CD4-positive, alpha-beta T cell treated with Interleukin-1 beta for 1 hour (primary cell): ENCODE data around the gene EDDM13.
"Not testable (repeated sequence)": the region's sequence is repeated elsewhere in the genome, so short reads cannot be mapped to it uniquely, and the experiment has no call there.

Source experiments
- DNase-seq, 2 donors: peaks; one replicate each; pipeline ENCODE4 v3.0.0-alpha.2; 2020 to 2022

EDDM13 gene

DNA sequence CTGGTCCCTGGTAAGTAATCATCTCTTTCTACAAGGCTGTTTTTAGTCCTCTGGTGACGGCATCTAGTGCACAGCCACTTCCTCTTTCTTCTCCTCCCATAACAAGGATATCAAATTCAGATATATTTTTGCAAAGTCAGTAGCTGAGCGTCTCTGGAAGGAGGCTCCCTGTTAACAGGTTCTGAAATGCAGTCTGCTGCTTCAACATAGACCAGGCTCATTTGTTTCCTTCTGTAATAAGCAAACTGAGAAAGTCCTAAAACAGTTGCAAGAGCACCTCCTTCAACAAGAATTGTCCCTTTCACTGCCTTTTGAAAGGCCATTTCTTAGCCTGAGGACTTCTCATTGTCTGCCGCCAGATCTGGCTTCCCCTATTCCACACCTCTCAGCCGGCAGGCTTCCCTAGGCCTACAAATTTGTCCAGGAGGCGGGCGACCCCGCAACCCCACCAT, 49.5 kb downstream of the EDDM13 start:
- DNase-seq = peak in 1 of 2 donors; percentile 18

DNA sequence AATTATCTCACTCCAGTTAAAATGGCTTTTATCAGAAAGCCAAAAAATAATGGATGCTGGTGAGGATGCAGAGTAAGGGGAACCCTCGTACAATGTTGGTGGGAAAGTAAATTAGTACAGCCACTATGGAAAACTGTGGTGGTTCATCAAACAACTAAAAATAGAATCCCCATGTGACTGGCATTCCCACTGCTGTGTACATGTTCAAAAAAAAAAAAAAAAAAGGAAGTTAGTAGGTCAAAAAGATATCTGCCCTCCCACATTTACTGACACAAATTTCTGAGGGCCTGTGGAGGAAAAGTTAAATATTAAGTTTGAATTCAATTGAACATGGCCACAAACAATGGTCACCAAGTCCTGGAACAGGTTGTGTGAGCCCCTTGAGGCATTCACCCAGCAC, 51.9 kb downstream of the EDDM13 start:
- no peak for DNase-seq

DNA sequence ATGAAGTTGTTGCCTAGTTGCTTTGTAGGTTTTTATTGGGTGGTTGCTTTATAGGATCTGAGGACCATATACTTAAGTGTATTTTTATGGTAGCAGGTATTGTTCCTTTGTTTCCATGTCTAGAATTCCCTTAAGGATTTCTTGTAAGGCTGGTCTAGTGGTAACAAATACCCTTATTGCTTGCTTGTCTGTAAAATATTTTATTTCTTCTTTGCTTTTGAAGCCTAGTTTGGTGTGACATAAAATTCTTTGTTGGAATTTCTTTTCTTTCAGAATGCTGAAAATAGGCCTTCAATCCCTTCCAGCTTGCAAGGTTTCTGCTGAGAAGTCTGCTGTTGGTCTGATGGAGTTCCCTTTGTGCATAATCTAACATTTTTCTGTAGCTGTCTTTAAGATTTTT, 60.1 kb downstream of the EDDM13 start:
- no peak for DNase-seq

DNA sequence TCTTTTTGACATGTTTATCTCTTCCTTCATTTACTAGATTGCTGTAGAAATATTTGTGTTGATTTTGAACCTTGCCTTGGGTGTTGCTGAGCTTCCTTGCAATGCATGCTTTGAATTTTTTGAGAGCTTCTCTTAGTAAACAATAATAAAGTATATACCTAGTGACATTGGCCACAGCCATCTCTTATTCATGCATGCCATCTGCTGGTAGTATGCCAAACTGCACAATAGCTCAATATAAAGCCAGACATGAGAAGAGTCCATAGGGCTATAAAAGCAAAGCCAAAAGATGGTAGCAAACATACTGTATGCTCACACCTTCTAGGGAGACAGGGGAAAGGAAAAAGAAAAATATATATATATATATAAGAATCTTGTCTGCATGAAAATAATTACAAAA, 61.0 kb downstream of the EDDM13 start:
- DNase-seq = peak; percentile 38 to 66

DNA sequence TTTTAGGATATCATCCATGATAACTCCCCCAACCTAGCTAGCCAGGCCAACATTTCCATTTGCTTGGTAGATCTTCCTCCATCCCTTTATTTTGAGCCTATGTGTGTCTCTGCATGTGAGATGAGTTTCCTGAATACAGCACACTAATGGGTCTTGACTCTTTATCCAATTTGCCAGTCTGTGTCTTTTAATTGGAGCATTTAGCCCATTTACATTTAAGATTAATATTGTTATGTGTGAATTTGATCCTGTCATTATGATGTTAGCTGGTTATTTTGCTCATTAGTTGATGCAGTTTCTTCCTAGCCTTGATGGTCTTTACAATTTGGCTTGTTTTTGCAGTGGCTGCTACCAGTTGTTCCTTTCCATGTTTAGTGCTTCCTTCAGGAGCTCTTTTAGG, 62.8 kb downstream of the EDDM13 start:
- not testable (repeated sequence) for DNase-seq

DNA sequence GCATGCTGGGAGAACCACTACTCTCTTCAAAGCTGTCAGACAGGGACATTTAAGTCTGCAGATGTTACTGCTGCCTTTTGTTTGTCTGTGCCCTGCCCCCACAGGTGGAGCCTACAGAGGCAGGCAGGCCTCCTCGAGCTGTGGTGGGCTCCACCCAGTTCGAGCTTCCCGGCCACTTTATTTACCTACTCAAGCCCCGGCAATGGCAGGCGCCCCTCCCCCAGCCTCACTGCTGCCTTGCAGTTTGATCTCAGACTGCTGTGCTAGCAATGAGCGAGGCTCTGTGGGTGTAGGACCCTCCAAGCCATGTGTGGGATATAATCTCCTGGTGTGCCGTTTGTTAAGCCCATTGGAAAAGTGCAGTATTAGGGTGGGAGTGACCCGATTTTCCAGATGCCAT, 64.5 kb downstream of the EDDM13 start:
- not testable (repeated sequence) for DNase-seq

DNA sequence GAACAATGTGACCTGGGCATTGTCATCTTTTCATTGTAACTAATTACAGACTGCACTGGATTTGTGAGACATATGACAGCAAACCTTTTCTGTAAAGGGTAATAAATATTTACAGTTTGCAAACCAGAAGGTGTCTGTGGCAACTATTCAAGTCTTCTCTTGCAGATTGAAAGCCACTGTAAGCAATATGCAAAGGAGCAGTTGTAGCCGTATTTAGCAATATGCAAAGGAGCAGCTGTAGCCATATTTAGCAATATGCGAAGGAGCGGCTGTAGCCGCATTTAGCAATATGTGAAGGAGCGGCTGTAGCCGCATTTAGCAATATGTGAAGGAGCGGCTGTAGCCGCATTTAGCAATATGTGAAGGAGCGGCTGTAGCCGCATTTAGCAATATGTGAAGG, 66.5 kb downstream of the EDDM13 start:
- DNase-seq = not testable (repeated sequence)

DNA sequence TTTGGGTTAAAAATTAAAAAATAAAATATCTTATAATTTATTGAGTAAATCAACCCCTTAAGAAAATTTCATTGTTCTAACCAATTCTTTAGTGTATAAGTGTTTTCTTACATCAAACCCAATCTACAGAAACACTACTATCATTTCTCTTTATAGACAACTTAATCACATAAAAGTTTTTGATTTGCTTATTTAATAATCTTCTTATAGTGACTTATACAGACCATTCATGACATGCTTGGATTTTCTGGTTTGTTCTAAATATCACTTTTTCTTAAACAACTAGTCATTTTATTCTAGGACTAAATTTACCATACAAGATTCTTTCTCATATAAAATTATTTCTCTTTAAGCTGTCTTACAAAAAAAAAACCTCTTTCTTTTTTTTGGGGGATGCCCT, 69.4 kb downstream of the EDDM13 start:
- DNase-seq = no peak

DNA sequence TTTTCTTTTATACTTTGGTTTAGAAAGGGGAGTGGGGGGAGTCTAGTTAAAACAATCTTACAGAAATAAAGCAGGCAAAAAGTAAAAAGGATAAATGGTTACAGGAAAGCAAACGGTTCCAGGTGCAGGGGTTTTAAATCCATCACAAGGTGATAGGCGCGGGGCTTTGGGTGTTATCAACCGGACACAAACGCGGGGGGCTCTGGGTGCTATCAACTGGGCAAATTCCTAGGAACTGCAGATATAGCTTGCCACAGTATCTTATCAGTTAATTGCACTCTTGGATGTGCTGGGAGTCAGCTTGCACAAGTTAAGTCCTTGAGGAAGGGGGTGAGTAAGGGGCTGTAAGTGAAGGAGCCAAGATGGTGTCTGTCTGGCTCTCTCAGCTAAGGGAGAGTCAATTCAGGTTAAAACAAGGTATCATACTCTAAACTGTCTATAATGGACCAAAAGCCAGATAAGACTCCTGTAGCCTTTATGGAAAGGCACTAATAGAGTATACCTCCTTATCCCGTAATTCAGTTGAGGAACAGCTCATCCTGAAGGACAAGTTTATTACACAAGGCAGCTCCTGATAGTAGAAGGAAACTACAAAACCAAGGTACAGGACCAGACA, 74.7 kb downstream of the EDDM13 start:
- DNase-seq = no peak

DNA sequence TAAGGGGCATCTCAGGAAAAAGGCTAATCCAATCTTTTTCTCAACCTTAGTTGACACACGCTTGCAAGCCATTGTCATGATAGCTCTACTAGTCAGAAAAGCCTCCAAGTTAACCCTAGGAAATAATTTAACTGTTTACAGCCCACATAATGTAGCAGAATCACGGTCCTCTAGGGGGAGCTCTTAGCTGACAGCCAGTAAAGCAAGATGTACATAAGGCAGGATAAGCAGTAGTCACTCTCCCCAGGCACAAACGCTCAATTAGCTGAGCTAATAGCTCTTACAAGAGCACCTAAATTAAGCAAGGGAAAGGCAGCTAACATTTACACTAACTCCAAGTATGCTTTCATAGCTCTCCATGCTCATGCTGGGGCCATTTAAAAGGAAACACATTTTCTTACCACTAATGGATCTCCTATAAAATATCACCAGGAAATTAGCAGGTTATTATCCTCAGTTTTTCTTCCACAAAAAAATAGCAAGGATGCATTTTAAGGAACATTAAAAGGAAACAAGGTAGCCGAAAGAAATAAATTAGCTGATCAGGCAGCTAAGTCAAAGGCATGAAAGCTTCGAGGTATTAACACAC, 75.8 kb downstream of the EDDM13 start:
- no peak for DNase-seq

DNA sequence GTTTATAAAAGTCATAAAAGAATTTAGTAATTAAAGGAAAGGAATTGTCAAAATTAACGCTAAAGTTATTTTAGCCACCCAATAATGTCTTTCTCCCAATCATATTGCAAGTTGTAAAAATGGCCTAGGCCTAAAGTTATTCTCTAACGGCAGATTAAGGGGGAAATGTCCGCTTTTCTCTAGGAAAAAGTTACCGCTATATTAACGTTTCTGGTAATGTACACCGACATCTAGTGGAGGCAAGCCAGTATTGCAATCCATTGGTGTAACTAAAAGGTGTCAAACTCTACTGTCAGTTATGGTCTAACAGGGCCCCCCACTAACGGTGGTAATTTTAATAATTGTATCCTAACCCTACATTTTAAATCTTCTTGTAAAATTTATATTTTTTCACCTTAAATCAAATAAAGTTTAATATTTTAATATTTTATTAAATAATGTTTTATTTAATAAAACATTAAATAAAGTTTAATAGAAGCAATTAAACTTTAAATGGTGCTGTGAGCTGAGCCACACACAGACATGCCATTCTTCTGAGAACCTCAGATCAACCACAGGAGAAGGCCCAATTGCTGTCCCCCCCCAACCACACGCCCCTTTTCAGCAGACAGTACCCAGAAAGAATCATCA, 78.0 kb downstream of the EDDM13 start:
- peak; percentile 37 to 65 for DNase-seq

DNA sequence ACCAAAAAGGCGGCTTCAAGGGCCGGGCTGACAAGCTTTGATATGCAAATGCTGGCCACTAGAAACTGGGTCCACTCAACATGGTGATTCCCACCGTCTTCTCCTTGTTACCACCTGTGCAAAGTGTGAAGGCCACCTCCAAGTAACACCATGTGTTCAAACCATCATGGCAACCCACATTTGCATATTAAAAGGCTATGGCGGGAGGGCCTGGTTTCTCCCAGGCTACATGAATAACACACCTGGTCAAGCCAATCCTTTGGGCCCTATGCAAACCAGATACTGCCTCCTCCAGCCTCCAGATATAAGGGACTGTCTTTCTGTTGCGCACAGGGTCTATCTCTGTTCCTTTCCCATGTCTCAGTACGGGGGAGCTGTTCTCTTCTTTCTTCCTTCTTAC, 78.7 kb downstream of the EDDM13 start:
- no peak for DNase-seq

DNA sequence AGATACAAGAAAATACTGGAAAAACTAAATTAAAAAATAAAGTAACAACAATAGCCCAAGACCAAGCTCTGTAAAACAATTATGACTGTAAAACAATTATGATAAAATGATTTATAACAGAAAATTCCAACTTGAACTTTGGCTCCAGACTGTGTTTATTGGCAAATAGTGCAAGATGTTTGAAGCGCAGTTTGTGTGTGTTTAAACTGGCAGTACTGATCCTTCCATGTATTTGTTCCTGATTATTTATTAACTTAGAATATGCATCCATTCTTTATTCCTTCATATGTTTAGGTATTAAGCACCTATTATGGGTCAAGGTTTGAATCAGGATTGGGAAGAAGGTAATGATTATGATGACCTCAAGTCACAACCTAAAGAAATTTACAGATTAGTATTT, 83.0 kb downstream of the EDDM13 start:
- DNase-seq = no peak

DNA sequence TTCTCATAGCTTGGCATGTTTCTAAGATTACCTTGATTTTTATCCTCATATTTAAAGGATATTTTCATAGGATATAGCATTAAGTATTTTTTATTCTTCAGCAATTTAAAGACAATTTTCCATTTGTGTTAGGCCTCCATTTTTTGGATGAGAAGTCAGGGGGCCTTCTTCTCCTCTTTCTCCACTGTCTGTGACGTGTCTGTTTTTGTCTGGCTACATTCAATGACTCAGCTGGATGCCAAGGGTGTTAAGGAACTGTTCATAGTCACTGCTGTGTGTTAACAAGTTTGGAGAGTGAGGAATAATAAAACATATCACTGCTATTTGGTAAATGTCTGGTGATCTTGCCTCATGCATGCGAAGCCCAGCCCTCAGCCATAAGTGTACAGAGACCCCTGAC, 84.4 kb downstream of the EDDM13 start:
- no peak for DNase-seq
